ENCODE results near the gene LDLRAD2.
"Not testable (repeated sequence)": the region's sequence is repeated elsewhere in the genome, so short reads cannot be mapped to it uniquely, and the experiment has no call there.

The LDLRAD2 gene

GRCh38 chr1:21773585-21773984, 38.5 kb upstream of the LDLRAD2 start:
- no peak for TF ChIP-seq CTCF (IDR thresholded peaks at IDR 0.05; ENCODE audit: low read depth, low read length)
- DNase-seq (ENCODE audit: low read depth in 2 of 2): no peak
- no peak overlapping the region for H3K4me3 ChIP-seq (replicated peaks in 1 of 2; ENCODE audit: low read depth in 2 of 2, low read length in 2 of 2)

GRCh38 chr1:21774835-21775549, 37.1 kb upstream of the LDLRAD2 start:
- H3K4me3 ChIP-seq (replicated peaks in 1 of 2; ENCODE audit: low read depth in 2 of 2, low read length in 2 of 2): no peak overlapping the region
- DNase-seq (ENCODE audit: low read depth in 2 of 2): no peak
- no peak for TF ChIP-seq CTCF (IDR thresholded peaks at IDR 0.05; ENCODE audit: low read depth, low read length)

GRCh38 chr1:21775550-21775914, 36.5 kb upstream of the LDLRAD2 start:
- H3K4me3 ChIP-seq (replicated peaks in 1 of 2; ENCODE audit: low read depth in 2 of 2, low read length in 2 of 2): no peak overlapping the region
- TF ChIP-seq CTCF (IDR thresholded peaks at IDR 0.05; ENCODE audit: low read depth, low read length): no peak
- DNase-seq (ENCODE audit: low read depth in 2 of 2): no peak

GRCh38 chr1:21775985-21776562, 36.0 kb upstream of the LDLRAD2 start:
- TF ChIP-seq CTCF (IDR thresholded peaks at IDR 0.05; ENCODE audit: low read depth, low read length): no peak
- no peak for DNase-seq (ENCODE audit: low read depth in 2 of 2)
- H3K4me3 ChIP-seq (replicated peaks in 1 of 2; ENCODE audit: low read depth in 2 of 2, low read length in 2 of 2): no peak overlapping the region

- not testable (repeated sequence) for H3K4me3 ChIP-seq (replicated peaks in 1 of 2; ENCODE audit: low read depth in 2 of 2, low read length in 2 of 2); DNase-seq (ENCODE audit: low read depth in 2 of 2)
Observed at GRCh38 chr1:21776925-21777324, 35.1 kb upstream of the LDLRAD2 start.

GRCh38 chr1:21778405-21778727, 33.7 kb upstream of the LDLRAD2 start:
- DNase-seq (ENCODE audit: low read depth in 2 of 2): no peak
- no peak overlapping the region for H3K4me3 ChIP-seq (replicated peaks in 1 of 2; ENCODE audit: low read depth in 2 of 2, low read length in 2 of 2)
- no peak for TF ChIP-seq CTCF (IDR thresholded peaks at IDR 0.05; ENCODE audit: low read depth, low read length)

- no peak overlapping the region for H3K4me3 ChIP-seq (replicated peaks in 1 of 2; ENCODE audit: low read depth in 2 of 2, low read length in 2 of 2)
- no peak for TF ChIP-seq CTCF (IDR thresholded peaks at IDR 0.05; ENCODE audit: low read depth, low read length)
- peak in 1 of 2 donors; percentile 18 for DNase-seq (ENCODE audit: low read depth in 2 of 2)
Observed at GRCh38 chr1:21779613-21780521, 32.2 kb upstream of the LDLRAD2 start.
